Activated T-cell treated with anti-CD3 and anti-CD28 coated beads, Interleukin-2, amount 50 U/mL, for 48 hours (primary cell): ENCODE results near the gene CTBS.

ENCODE experiments used
- DNase-seq, 2 experiments: peaks; one replicate each; pipeline ENCODE4 v3.0.0-alpha.2; 2020

Gene CTBS

DNA sequence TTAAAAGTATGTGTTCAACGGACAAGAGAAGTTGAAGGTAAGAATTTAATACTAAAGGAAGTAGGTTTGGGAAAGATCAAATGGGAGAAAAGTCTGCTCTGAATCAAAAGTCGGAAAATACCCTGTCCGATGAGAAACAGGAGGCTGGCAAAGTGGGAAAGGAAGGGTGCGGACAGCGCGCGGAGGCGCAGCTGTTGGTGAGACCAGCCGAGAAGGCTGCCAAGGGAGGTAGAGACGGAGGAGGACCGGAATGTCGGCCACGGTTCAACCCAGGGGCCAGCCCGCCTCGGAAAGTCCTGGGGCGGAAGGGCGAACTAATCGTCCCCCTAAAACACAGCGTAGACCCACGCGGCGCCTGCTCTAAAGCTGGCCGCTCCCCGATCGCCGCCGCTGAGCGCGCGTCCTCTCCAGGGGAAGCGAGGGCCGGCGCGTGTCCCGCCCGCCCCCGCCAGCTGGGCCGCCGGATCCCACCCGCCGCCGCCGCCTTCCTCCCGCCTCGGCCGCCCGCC, 68.7 kb downstream of the CTBS start:
- DNase-seq: no peak

DNA sequence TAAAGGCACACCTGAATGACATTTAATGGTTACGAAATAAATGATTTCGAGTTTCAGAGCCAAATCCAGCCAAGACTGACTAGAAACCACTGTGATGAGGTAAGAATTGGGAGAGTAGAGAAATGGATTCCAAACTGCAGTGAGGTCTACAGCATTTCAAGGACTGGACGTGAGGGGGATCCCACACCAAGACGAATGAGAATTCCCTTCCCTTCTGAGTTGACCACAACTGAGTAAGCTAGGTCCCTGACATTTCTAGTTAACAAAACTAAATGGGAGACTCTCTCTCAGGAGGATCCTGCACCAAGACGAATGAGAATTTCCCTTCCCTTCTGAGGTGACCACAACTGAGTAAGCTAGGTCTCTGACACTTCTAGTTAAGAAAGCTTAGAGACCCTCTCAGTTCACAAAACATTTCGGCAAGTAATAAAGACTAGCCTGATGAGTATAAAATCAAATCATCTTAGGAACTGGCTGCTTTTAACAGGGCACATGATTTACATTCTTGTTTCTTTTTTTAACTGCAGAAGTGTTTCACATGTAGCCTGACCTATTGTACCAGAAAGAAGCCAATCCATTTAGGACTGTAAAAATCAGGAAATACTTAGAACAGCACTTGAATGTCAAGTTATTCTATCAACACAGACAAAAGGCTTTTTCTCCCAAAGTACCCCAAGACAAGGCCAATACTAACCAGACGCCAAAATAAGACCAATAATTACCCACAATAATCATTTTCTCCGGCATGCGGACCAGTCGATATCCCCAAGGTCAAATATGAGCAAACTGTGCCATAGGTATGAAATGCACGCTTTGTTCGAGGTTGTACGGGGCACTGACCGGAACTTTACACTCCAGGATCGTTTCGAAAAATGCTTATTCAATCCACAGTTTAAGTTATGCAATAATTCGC, 69.4 kb downstream of the CTBS start:
- DNase-seq: no peak

DNA sequence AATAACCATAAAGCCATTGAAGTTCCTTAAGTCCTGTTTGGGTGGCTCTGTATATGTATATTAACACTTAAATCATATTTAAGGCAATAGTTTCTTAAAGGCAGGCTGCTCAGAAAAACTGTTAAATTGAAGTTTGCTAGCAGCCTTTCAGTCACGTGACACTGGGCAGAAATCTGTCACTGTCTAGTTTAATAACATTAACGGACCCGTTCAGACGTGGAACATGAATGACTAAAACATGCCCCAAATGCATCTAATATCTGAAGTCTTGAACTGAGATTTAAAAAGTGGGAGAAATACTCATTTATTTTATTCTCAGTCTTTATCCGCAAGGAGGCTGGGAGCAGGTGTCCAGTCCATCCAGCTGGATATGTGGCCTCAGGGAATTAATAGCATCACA, 71.3 kb downstream of the CTBS start:
- DNase-seq: no peak
